Loucy (cell line): ENCODE results near the gene RIPOR2.

Experiments
- H2AFZ ChIP-seq: fragments of 200-600 bp; sonication (generic); 2 replicates; pipeline ENCODE4 v1.6.0; 2016; ENCODE audit warnings: antibody characterized with exemption, mild to moderate bottlenecking, low read length, moderate library complexity
- H3F3A ChIP-seq: fragments of 200-600 bp; 2 replicates; pipeline ENCODE4 v1.6.0; 2016; ENCODE audit warnings: antibody characterized with exemption, low read depth, mild to moderate bottlenecking
- H3K27me3 ChIP-seq: fragments of 200-600 bp; sonication (generic); 2 replicates; pipeline ENCODE4 v1.6.1; 2014; ENCODE audit warnings: low read length, mild to moderate bottlenecking; ENCODE audit not compliant: insufficient read depth, poor library complexity, severe bottlenecking
- H3K36me3 ChIP-seq: fragments of 200-600 bp; sonication (generic); 2 replicates; pipeline ENCODE4 v1.6.1; 2016; ENCODE audit warnings: low read length; ENCODE audit not compliant: insufficient read depth
- H3K4me1 ChIP-seq: fragments of 200-600 bp; sonication (generic); 2 replicates; pipeline ENCODE4 v1.5.1; 2014; ENCODE audit warnings: low read length, mild to moderate bottlenecking; ENCODE audit not compliant: insufficient read depth, poor library complexity, severe bottlenecking
- H3K4me2 ChIP-seq: fragments of 200-600 bp; sonication (generic); 2 replicates; pipeline ENCODE4 v1.6.0; 2014; ENCODE audit warnings: antibody characterized with exemption, low read length, low read depth, mild to moderate bottlenecking; ENCODE audit not compliant: poor library complexity, severe bottlenecking
- H3K4me3 ChIP-seq: fragments of 200-600 bp; sonication (generic); 2 replicates; pipeline ENCODE4 v1.5.1; 2014; ENCODE audit warnings: low read length, mild to moderate bottlenecking, mixed read lengths; ENCODE audit not compliant: poor library complexity, severe bottlenecking
- H3K79me2 ChIP-seq: fragments of 200-600 bp; sonication (generic); 2 replicates; pipeline ENCODE4 v1.6.1; 2014; ENCODE audit warnings: low read length; ENCODE audit not compliant: insufficient read depth
- H3K9ac ChIP-seq: fragments of 200-600 bp; sonication (generic); 2 replicates; pipeline ENCODE4 v1.6.0; 2014; ENCODE audit warnings: mild to moderate bottlenecking, low read depth, low read length, moderate library complexity; ENCODE audit not compliant: poor library complexity, severe bottlenecking
- H3K9me2 ChIP-seq: fragments of 200-600 bp; sonication (generic); replicated peaks from 2 replicates; pipeline ENCODE4 v1.6.1; 2016; ENCODE audit warnings: low read depth, low read length, mixed read lengths
- H3K9me3 ChIP-seq: fragments of 200-600 bp; sonication (generic); 2 replicates; pipeline ENCODE4 v1.6.1; 2014; ENCODE audit warnings: mild to moderate bottlenecking, antibody characterized with exemption, low read length, low read depth; ENCODE audit not compliant: insufficient read depth
- H4K20me1 ChIP-seq: fragments of 200-600 bp; sonication (generic); 2 replicates; pipeline ENCODE4 v1.6.0; 2014; ENCODE audit warnings: antibody characterized with exemption, low read length, mild to moderate bottlenecking; ENCODE audit not compliant: insufficient read depth, poor library complexity, severe bottlenecking
- CTCF ChIP-seq: fragments of 200-600 bp; sonication (generic); conservative IDR thresholded peaks from 2 replicates; pipeline ENCODE4 v1.5.1; 2014; ENCODE audit warnings: mild to moderate bottlenecking, antibody characterized with exemption, low read length
- EZH2phosphoT487 ChIP-seq: fragments of 200-600 bp; IDR thresholded peaks from 2 replicates; pipeline ENCODE4 v1.6.1; 2018; ENCODE audit warnings: antibody characterized with exemption, mild to moderate bottlenecking, moderate library complexity, borderline replicate concordance

Gene RIPOR2

DNA sequence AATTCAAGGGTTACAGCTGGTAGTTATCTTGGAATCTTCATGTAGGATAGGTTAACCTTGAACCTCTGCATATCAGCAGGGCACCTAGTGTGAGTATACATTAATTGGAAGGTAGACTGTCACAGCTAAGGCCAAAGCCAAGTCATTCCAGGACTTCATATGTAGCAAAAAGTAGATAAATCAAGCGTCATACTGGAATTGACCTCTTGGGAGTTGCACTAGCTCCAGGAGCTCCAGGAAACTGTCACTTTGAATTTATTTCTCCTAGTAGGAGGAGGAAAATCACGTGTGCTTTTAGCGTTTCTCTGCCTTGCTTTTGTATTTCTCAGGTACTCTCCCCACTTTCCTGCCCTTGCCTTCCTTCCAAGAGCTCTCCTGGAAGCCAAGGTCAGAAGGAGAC is 30.3 kb downstream of the RIPOR2 start:
- Histone ChIP-seq H3K9me2 (no peaks in the 10 kb centered on the region), H3K36me3 (peaks cover 16% of the 10 kb centered on the region; the same call in 1 of the 2 replicates), H3K4me3 (no peak overlapping the region), H3K79me2 (peaks cover 50% of the 10 kb centered on the region), H3K4me2 (no peak overlapping the region), H3K9me3 (no peaks in the 10 kb centered on the region), H3K27me3 (no peaks in the 10 kb centered on the region), H4K20me1 (no peaks in the 10 kb centered on the region), H3K4me1 (peaks cover 22% of the 10 kb centered on the region), H2AFZ (no peak overlapping the region), H3K9ac (no peak overlapping the region), H3F3A (no peaks in the 10 kb centered on the region)
- TF ChIP-seq CTCF (no peak), EZH2phosphoT487 (no peak)

DNA sequence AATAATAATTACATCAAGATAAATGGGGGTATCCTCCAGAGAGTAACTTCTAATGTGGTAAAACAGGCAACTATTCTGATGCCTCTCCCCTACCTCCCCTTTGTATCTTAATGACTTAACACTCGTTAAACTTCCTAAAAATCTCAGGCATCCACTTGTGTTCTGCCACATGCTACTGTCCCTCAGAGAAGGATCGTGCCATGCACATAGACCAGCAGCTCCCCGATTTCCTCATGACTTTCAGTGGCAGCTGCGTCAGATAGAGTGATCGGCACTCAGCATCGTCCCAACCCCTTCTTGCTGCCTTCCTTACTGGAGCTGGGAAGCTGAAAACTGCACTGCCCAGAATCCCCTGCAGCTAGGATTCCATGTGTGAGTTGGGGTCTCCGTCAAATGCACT is 32.1 kb downstream of the RIPOR2 start:
- TF ChIP-seq CTCF (no peak), EZH2phosphoT487 (no peak)
- Histone ChIP-seq H3K27me3 (no peaks in the 10 kb centered on the region), H3F3A (no peaks in the 10 kb centered on the region), H3K9me2 (no peaks in the 10 kb centered on the region), H2AFZ (no peak overlapping the region), H3K4me1 (peaks cover 18% of the 10 kb centered on the region), H3K9me3 (no peaks in the 10 kb centered on the region), H3K4me2 (no peak overlapping the region), H4K20me1 (no peaks in the 10 kb centered on the region), H3K4me3 (no peak overlapping the region), H3K9ac (no peak overlapping the region), H3K79me2 (peaks cover 39% of the 10 kb centered on the region), H3K36me3 (peaks cover 24% of the 10 kb centered on the region; the same call in 1 of the 2 replicates)

DNA sequence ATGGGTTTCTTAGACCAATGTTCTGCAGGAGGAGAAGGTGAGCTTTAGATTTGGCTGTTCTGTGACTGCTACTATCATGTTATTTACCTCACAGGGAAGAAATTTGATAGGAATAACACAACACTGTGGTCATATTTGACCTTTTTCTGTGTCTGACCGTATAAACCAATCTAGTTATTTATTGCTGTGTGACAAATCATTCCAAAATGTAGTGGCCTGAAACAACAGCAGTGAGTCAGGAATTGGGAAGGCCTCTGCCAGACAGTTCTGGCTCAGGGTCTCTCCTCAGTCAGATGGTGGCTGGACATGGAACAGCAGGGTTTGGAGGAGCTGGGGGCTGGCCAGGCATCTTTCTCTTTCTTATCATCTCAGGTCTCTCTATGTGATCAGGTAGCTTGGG is 33.0 kb downstream of the RIPOR2 start:
- H3K4me1 ChIP-seq: peaks cover 10% of the 10 kb centered on the region
- no peak overlapping the region for H3K4me2 ChIP-seq
- H3K79me2 ChIP-seq: peaks cover 45% of the 10 kb centered on the region
- no peaks in the 10 kb centered on the region for H3F3A ChIP-seq
- H4K20me1 ChIP-seq: no peaks in the 10 kb centered on the region
- no peaks in the 10 kb centered on the region for H3K9me2 ChIP-seq
- TF ChIP-seq CTCF: no peak
- TF ChIP-seq EZH2phosphoT487: no peak
- H3K4me3 ChIP-seq: no peak overlapping the region
- no peak overlapping the region for H3K9ac ChIP-seq
- no peaks in the 10 kb centered on the region for H3K27me3 ChIP-seq
- H2AFZ ChIP-seq: no peak overlapping the region
- H3K9me3 ChIP-seq: no peaks in the 10 kb centered on the region
- H3K36me3 ChIP-seq: peaks cover 30% of the 10 kb centered on the region; the same call in 1 of the 2 replicates
